NCI-H748 treated with DMSO at 0.1 percent for 48 hours (cell line): ENCODE results near the gene BRSK2.

Experiments used
- DNase-seq: peaks from one replicate; lab custom pipeline; 2025; lab: John Stamatoyannopoulos, UW

The BRSK2 gene

GRCh38 chr11:1375955-1376258 lies 13.8 kb upstream of the BRSK2 start:
- no peak for DNase-seq

- DNase-seq: no peak
Measured at GRCh38 chr11:1377231-1377780, 12.4 kb upstream of the BRSK2 start.

GRCh38 chr11:1381793-1382425 lies 7.8 kb upstream of the BRSK2 start:
- DNase-seq: no peak

GRCh38 chr11:1382429-1382828 lies 7.3 kb upstream of the BRSK2 start:
- DNase-seq: no peak

- DNase-seq: peak; percentile 54
Measured at GRCh38 chr11:1382831-1383607, 6.7 kb upstream of the BRSK2 start.

- no peak for DNase-seq
Measured at GRCh38 chr11:1384199-1384970, 5.3 kb upstream of the BRSK2 start.

GRCh38 chr11:1387521-1387920 lies 2.2 kb upstream of the BRSK2 start:
- DNase-seq: no peak

GRCh38 chr11:1387961-1388762 lies 1.6 kb upstream of the BRSK2 start:
- DNase-seq: no peak

GRCh38 chr11:1388763-1389102 lies 1.0 kb upstream of the BRSK2 start:
- no peak for DNase-seq

GRCh38 chr11:1389103-1389931 lies 417 bp upstream of the BRSK2 start:
- peak; percentile 93 for DNase-seq

GRCh38 chr11:1390569-1391164 lies 933 bp downstream of the BRSK2 start:
- DNase-seq: no peak

- DNase-seq: peak; percentile 16
Measured at GRCh38 chr11:1391165-1392075, 1.7 kb downstream of the BRSK2 start.

GRCh38 chr11:1392111-1392510 lies 2.4 kb downstream of the BRSK2 start:
- no peak for DNase-seq

GRCh38 chr11:1392561-1392960 lies 2.8 kb downstream of the BRSK2 start:
- DNase-seq: no peak

GRCh38 chr11:1393038-1393710 lies 3.4 kb downstream of the BRSK2 start:
- DNase-seq: no peak

- DNase-seq: no peak
Measured at GRCh38 chr11:1394936-1395772, 5.4 kb downstream of the BRSK2 start.

GRCh38 chr11:1395773-1396374 lies 6.1 kb downstream of the BRSK2 start:
- DNase-seq: no peak

- DNase-seq: no peak
Measured at GRCh38 chr11:1396375-1396841, 6.7 kb downstream of the BRSK2 start.
